Fibroblast of pulmonary artery (primary cell): Measurements from ENCODE around the gene NCOA3.

ENCODE experiments used
- DNase-seq: peaks from one replicate; pipeline ENCODE4 v3.0.0-alpha.2; 2010; ENCODE audit warnings: low read depth
- H3K4me3 ChIP-seq: replicated peaks from 2 replicates; pipeline ENCODE4 v1.5.1; 2011; ENCODE audit warnings: low read depth, mild to moderate bottlenecking, control low read depth, low read length, moderate library complexity
- TF ChIP-seq, protein P1 (sequence below): IDR thresholded peaks from 2 replicates; pipeline ENCODE4 v1.5.1; 2011; ENCODE audit warnings: mild to moderate bottlenecking, control low read depth, low read length, inconsistent platforms; ENCODE audit errors: missing control alignments

The NCOA3 gene

DNA sequence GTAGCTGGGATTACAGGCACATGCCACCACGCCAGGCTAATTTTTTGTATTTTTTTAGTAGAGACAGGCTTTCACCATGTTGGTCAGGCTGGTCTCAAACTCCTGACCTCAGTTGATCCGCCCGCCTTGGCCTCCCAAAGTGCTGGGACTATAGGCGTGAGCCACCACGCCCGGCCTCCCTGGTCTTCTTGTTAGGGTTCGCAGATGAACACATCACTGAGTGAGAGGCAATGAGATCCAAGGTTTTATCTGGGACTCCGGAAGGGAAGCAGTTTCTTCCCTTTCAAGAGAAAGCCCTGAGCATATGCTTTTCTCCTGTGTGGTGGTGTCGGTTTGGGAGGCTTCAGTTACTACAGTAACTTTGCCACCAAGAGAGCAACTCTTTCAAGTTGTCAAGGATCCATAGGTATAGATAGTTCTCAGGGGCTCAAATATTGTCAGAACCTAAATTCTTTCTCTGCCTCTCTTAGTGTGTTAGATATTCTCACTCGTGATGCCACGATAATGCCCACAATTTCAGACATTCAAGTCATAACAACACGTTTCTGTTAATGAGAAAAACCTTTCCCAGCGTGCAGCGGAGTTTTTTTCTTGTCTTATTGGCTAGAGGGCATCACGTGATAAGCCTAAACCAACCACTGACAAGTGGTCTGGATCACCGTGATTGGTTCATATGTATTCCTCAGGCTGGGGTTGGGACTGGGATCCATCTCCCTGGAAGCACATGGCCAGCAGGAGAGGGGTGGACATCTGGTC, 36.2 kb upstream of the NCOA3 start:
- H3K4me3 ChIP-seq: no peak overlapping the region
- DNase-seq: no peak
- TF ChIP-seq, protein P1, sequence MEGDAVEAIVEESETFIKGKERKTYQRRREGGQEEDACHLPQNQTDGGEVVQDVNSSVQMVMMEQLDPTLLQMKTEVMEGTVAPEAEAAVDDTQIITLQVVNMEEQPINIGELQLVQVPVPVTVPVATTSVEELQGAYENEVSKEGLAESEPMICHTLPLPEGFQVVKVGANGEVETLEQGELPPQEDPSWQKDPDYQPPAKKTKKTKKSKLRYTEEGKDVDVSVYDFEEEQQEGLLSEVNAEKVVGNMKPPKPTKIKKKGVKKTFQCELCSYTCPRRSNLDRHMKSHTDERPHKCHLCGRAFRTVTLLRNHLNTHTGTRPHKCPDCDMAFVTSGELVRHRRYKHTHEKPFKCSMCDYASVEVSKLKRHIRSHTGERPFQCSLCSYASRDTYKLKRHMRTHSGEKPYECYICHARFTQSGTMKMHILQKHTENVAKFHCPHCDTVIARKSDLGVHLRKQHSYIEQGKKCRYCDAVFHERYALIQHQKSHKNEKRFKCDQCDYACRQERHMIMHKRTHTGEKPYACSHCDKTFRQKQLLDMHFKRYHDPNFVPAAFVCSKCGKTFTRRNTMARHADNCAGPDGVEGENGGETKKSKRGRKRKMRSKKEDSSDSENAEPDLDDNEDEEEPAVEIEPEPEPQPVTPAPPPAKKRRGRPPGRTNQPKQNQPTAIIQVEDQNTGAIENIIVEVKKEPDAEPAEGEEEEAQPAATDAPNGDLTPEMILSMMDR: no peak

DNA sequence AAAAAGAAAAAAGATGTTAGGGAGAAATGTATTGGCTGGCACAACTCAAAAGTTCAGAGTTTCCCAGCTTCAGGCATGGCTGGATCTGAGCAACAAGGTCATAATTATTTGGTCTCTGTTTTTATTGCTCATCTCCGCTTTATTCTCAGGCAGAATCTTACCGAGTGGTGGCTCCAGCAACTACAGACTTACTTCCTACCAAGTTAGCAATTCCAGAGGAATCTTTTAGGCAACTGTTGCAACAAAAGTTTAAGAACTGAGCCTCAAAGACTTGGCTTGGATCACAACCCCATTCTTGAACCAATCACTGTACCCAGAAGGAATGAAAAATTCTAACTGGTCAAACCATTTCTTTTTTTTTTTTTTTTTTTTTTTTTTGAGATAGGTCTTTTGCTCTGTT, 35.5 kb upstream of the NCOA3 start:
- H3K4me3 ChIP-seq: no peak overlapping the region
- TF ChIP-seq, protein P1: no peak
- no peak for DNase-seq

DNA sequence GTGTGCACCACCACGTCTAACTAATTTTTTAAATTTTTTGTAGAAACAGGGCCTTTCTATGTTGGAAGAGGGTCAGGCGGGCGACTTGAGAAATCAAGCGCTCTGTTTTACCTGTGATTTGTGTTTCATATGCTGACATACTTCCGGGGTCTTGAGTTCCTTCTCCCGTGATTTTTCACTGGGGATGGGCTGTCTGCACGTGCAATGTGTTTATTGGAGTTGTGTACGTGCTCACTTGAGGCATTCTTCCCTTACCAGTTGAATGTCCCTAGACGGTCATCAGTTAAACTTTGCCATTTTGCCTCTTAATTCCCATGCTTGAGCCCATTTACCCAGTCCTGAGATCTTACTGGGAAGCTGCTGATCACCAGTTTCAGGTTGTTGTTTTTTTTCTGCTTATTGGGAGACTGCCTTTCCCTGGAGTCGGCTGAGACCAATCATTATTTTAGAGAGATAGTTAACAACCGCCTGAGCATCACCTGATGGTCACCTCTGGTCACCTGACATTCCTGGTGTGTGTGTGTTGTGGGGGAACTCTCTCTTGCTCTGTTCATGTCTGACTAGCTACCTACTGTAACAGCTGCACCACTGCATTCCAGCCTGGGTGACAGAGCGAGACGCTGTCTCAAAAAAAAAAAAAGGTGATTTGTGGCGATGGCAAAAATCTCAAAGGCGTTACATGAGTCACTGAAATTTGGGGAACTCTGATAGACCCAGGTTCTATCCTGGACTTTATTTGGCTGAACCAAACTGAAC, 34.8 kb upstream of the NCOA3 start:
- DNase-seq: no peak
- H3K4me3 ChIP-seq: no peak overlapping the region
- TF ChIP-seq, protein P1: no peak

DNA sequence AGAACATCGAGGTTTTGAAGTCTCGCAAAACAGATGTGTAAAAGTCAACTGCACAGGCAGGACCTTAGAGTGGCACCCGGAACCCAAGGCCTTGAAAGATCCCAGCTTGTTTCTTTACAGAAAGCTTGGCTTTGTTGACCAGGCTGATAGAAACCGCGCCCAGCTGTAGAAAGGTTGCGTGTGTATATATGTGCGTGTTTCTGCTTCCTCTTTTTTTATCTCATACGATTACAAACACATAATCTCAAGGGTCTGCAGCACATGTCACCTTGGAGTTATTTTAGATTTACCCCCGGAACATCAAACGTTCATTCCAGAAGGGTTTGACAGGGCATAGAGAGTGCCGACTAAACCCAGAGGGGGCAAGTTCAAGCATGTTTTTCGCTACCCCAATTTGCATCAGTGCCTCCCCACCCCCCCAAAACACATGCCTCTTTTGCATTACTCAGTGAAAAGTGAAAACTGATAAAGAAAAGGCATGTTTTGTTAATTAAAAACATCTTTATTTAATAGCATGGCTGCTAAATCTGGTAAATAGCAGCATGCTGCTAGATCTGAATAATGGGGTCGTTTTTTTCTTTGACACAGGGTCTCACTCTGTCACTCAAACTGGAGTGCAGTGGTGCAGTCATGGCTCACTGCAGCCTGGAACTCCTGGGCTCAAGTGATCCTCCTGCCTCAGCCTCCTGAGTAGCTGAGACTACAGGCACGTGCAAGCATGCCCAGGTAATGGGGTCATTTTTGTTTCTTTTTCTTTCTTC, 33.2 kb upstream of the NCOA3 start:
- DNase-seq: no peak
- no peak overlapping the region for H3K4me3 ChIP-seq
- TF ChIP-seq, protein P1: no peak

DNA sequence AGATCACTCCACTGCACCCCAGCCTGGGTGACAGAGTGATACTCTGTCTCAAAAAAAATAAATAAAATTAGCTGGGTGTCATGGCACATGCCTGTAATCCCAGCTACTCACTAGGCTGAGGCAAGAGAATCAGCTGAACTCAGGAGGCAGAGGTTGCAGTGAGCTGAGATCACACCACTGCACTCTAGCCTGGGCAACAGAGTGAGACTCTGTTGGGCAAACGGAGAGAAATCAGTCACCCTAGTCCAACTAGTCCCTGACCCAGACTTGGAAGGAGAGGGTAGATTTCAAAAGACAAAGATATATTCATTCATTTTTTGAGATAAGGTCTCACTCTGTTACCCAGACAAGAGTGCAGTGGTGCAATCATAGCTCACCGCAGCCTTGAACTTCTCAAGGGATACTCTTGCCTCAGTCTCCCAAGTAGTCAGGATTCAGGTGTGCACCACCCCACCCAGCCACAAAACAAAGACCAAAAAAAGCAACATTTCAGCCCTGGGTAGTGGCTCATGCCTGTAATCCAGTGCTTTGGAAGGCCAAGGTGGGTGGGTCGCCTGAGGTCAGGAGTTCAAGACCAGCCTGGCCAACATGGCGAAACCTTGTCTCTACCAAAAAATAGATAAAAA, 26.2 kb upstream of the NCOA3 start:
- DNase-seq: no peak
- TF ChIP-seq, protein P1: no peak
- no peak overlapping the region for H3K4me3 ChIP-seq

DNA sequence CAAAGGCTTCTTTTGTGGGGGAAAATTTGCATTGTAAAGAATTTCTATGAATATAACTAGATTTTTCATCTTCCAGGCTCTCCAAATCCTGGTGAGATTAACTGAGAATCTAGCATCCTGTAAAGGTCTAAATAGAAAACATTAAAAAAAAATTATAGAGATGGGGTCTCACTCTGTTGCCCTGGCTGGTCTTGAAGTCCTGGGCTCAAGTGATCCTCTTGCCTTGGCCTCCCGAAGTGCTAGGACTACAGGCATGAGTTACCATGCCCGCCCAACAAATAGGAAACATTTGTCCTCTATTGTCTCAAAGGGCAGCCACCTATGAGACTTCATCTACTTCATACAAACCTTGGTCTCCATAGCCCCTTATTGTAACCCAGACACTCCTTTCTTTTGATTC, 25.2 kb upstream of the NCOA3 start:
- DNase-seq: no peak
- no peak overlapping the region for H3K4me3 ChIP-seq
- TF ChIP-seq, protein P1: no peak
